Measurements from ENCODE around the gene GMDS.

The GMDS gene

GRCh38 chr6:1739680-1740079 lies 505.7 kb downstream of the GMDS start:
- no peak overlapping the region for H3K14ac ChIP-seq (ENCODE audit: low read length in 2 of 2)
- H3K27me3 ChIP-seq (ENCODE audit: control insufficient read depth in 1 of 2, insufficient read depth in 1 of 2, low read length in 2 of 2) = no peaks in the 10 kb centered on the region
- H2BK15ac ChIP-seq (ENCODE audit: low read depth, poor library complexity, severe bottlenecking) = no peak overlapping the region
- H2AK5ac ChIP-seq (ENCODE audit: low read length, severe bottlenecking) = no peak overlapping the region
- no peaks in the 10 kb centered on the region for H3K36me3 ChIP-seq (ENCODE audit: control insufficient read depth in 1 of 2, insufficient read depth in 2 of 2, low read depth in 1 of 2, low read length in 2 of 2)
- no peak overlapping the region for H2BK120ac ChIP-seq (ENCODE audit: low read depth, low read length)
- no peak overlapping the region for H2BK5ac ChIP-seq (ENCODE audit: low read depth, low read length, poor library complexity, severe bottlenecking)
- 90% methylated on average over 2 of the region's 2 CpGs for WGBS
- H3K4ac ChIP-seq (ENCODE audit: low read depth in 1 of 2, low read length in 2 of 2) = no peak overlapping the region
- no peak overlapping the region for H3K27ac ChIP-seq (ENCODE audit: low read length, poor library complexity, severe bottlenecking)
- no peaks in the 10 kb centered on the region for H3K9me3 ChIP-seq (ENCODE audit: control insufficient read depth, low read length)
- no peak overlapping the region for H3K4me2 ChIP-seq (ENCODE audit: low read length, poor library complexity, severe bottlenecking)
- no peak overlapping the region for H3K4me3 ChIP-seq (ENCODE audit: insufficient read depth in 1 of 2, low read depth in 1 of 2, low read length in 2 of 2)
- no peaks in the 10 kb centered on the region for H3K79me1 ChIP-seq (replicated peaks; ENCODE audit: low read length, poor library complexity, severe bottlenecking)
- no peak overlapping the region for H2BK12ac ChIP-seq (ENCODE audit: low read length in 2 of 2)
- peaks cover 3% of the 10 kb centered on the region for H3K4me1 ChIP-seq (ENCODE audit: control insufficient read depth, insufficient read depth, low read depth, low read length)
- H2AFZ ChIP-seq (ENCODE audit: low read depth, low read length) = no peak overlapping the region
- H3K9ac ChIP-seq (ENCODE audit: low read length) = no peak overlapping the region
- H3K23ac ChIP-seq (ENCODE audit: low read length in 2 of 2) = no peak overlapping the region
- no peak for DNase-seq
- no peak overlapping the region for H3K18ac ChIP-seq (ENCODE audit: low read depth in 1 of 2, low read length in 2 of 2)
- H4K91ac ChIP-seq (ENCODE audit: low read length) = no peak overlapping the region
- H4K8ac ChIP-seq (ENCODE audit: low read length) = no peak overlapping the region

GRCh38 chr6:1739220-1739619 lies 506.2 kb downstream of the GMDS start:
- no peak overlapping the region for H2BK12ac ChIP-seq (ENCODE audit: low read length in 2 of 2)
- H3K27me3 ChIP-seq (ENCODE audit: control insufficient read depth in 1 of 2, insufficient read depth in 1 of 2, low read length in 2 of 2) = no peaks in the 10 kb centered on the region
- no peaks in the 10 kb centered on the region for H3K79me1 ChIP-seq (replicated peaks; ENCODE audit: low read length, poor library complexity, severe bottlenecking)
- no peak overlapping the region for H3K4me3 ChIP-seq (ENCODE audit: insufficient read depth in 1 of 2, low read depth in 1 of 2, low read length in 2 of 2)
- no peak overlapping the region for H4K8ac ChIP-seq (ENCODE audit: low read length)
- H3K4me1 ChIP-seq (ENCODE audit: control insufficient read depth, insufficient read depth, low read depth, low read length) = no peaks in the 10 kb centered on the region
- H3K14ac ChIP-seq (ENCODE audit: low read length in 2 of 2) = no peak overlapping the region
- DNase-seq = no peak
- no peak overlapping the region for H3K27ac ChIP-seq (ENCODE audit: low read length, poor library complexity, severe bottlenecking)
- H2BK120ac ChIP-seq (ENCODE audit: low read depth, low read length) = no peak overlapping the region
- no peak overlapping the region for H2AK5ac ChIP-seq (ENCODE audit: low read length, severe bottlenecking)
- no peak overlapping the region for H3K9ac ChIP-seq (ENCODE audit: low read length)
- no peak overlapping the region for H2AFZ ChIP-seq (ENCODE audit: low read depth, low read length)
- H3K4ac ChIP-seq (ENCODE audit: low read depth in 1 of 2, low read length in 2 of 2) = no peak overlapping the region
- no peak overlapping the region for H2BK5ac ChIP-seq (ENCODE audit: low read depth, low read length, poor library complexity, severe bottlenecking)
- H3K36me3 ChIP-seq (ENCODE audit: control insufficient read depth in 1 of 2, insufficient read depth in 2 of 2, low read depth in 1 of 2, low read length in 2 of 2) = no peaks in the 10 kb centered on the region
- H4K91ac ChIP-seq (ENCODE audit: low read length) = no peak overlapping the region
- no peak overlapping the region for H3K4me2 ChIP-seq (ENCODE audit: low read length, poor library complexity, severe bottlenecking)
- H2BK15ac ChIP-seq (ENCODE audit: low read depth, poor library complexity, severe bottlenecking) = no peak overlapping the region
- H3K9me3 ChIP-seq (ENCODE audit: control insufficient read depth, low read length) = no peaks in the 10 kb centered on the region
- H3K18ac ChIP-seq (ENCODE audit: low read depth in 1 of 2, low read length in 2 of 2) = no peak overlapping the region
- no peak overlapping the region for H3K23ac ChIP-seq (ENCODE audit: low read length in 2 of 2)
- 95% methylated on average over 9 of the region's 9 CpGs for WGBS

DNA sequence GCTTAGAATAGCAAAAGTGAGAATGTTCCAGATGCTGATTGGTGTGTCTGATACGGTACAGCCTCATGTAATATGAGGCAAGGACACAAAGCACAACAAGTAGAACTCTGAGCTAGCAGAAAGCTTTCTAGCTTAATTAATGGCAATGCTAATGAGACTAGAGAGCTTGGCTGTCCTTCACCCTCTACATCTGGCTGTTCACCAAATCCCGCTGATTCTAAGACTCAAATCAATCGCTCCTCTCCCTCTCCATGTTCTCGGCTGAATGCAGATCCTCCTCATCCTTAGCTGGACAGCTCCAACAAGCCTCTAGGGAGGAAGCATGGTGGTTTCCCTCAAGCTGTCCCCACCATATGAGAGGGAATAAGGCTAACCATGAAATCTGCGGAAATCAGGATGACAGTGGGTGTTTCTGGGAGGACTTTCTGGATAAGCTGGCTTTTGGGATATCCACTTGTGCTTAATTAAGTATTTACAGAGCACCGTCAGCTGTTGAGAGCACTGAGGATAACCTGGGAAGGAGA lies 506.8 kb downstream of the GMDS start:
- no peak overlapping the region for H2BK5ac ChIP-seq (ENCODE audit: low read depth, low read length, poor library complexity, severe bottlenecking)
- no peak overlapping the region for H2BK12ac ChIP-seq (ENCODE audit: low read length in 2 of 2)
- no peak overlapping the region for H3K4me2 ChIP-seq (ENCODE audit: low read length, poor library complexity, severe bottlenecking)
- H3K9me3 ChIP-seq (ENCODE audit: control insufficient read depth, low read length) = no peaks in the 10 kb centered on the region
- H2BK15ac ChIP-seq (ENCODE audit: low read depth, poor library complexity, severe bottlenecking) = no peak overlapping the region
- no peak overlapping the region for H3K4me3 ChIP-seq (ENCODE audit: insufficient read depth in 1 of 2, low read depth in 1 of 2, low read length in 2 of 2)
- H2BK120ac ChIP-seq (ENCODE audit: low read depth, low read length) = no peak overlapping the region
- no peak overlapping the region for H3K27ac ChIP-seq (ENCODE audit: low read length, poor library complexity, severe bottlenecking)
- no peak overlapping the region for H3K14ac ChIP-seq (ENCODE audit: low read length in 2 of 2)
- H3K18ac ChIP-seq (ENCODE audit: low read depth in 1 of 2, low read length in 2 of 2) = no peak overlapping the region
- 94% methylated on average over 5 of the region's 6 CpGs for WGBS
- H4K8ac ChIP-seq (ENCODE audit: low read length) = no peak overlapping the region
- no peak overlapping the region for H3K9ac ChIP-seq (ENCODE audit: low read length)
- H3K79me1 ChIP-seq (replicated peaks; ENCODE audit: low read length, poor library complexity, severe bottlenecking) = no peaks in the 10 kb centered on the region
- H3K4ac ChIP-seq (ENCODE audit: low read depth in 1 of 2, low read length in 2 of 2) = no peak overlapping the region
- no peak overlapping the region for H2AK5ac ChIP-seq (ENCODE audit: low read length, severe bottlenecking)
- no peak overlapping the region for H2AFZ ChIP-seq (ENCODE audit: low read depth, low read length)
- H4K91ac ChIP-seq (ENCODE audit: low read length) = no peak overlapping the region
- no peaks in the 10 kb centered on the region for H3K36me3 ChIP-seq (ENCODE audit: control insufficient read depth in 1 of 2, insufficient read depth in 2 of 2, low read depth in 1 of 2, low read length in 2 of 2)
- DNase-seq = no peak
- no peak overlapping the region for H3K23ac ChIP-seq (ENCODE audit: low read length in 2 of 2)
- H3K27me3 ChIP-seq (ENCODE audit: control insufficient read depth in 1 of 2, insufficient read depth in 1 of 2, low read length in 2 of 2) = no peaks in the 10 kb centered on the region
- no peaks in the 10 kb centered on the region for H3K4me1 ChIP-seq (ENCODE audit: control insufficient read depth, insufficient read depth, low read depth, low read length)

- no peak for DNase-seq
- H2BK120ac ChIP-seq (ENCODE audit: low read depth, low read length) = no peak overlapping the region
- no peak overlapping the region for H2BK15ac ChIP-seq (ENCODE audit: low read depth, poor library complexity, severe bottlenecking)
- no peaks in the 10 kb centered on the region for H3K4me1 ChIP-seq (ENCODE audit: control insufficient read depth, insufficient read depth, low read depth, low read length)
- no peak overlapping the region for H2AK5ac ChIP-seq (ENCODE audit: low read length, severe bottlenecking)
- H2AFZ ChIP-seq (ENCODE audit: low read depth, low read length) = no peak overlapping the region
- no peak overlapping the region for H3K4me3 ChIP-seq (ENCODE audit: insufficient read depth in 1 of 2, low read depth in 1 of 2, low read length in 2 of 2)
- no peak overlapping the region for H3K9ac ChIP-seq (ENCODE audit: low read length)
- H3K27ac ChIP-seq (ENCODE audit: low read length, poor library complexity, severe bottlenecking) = no peak overlapping the region
- no peak overlapping the region for H3K4me2 ChIP-seq (ENCODE audit: low read length, poor library complexity, severe bottlenecking)
- no peak overlapping the region for H3K18ac ChIP-seq (ENCODE audit: low read depth in 1 of 2, low read length in 2 of 2)
- no peaks in the 10 kb centered on the region for H3K9me3 ChIP-seq (ENCODE audit: control insufficient read depth, low read length)
- no peaks in the 10 kb centered on the region for H3K27me3 ChIP-seq (ENCODE audit: control insufficient read depth in 1 of 2, insufficient read depth in 1 of 2, low read length in 2 of 2)
- H2BK12ac ChIP-seq (ENCODE audit: low read length in 2 of 2) = no peak overlapping the region
- H3K4ac ChIP-seq (ENCODE audit: low read depth in 1 of 2, low read length in 2 of 2) = no peak overlapping the region
- no peak overlapping the region for H4K8ac ChIP-seq (ENCODE audit: low read length)
- no peak overlapping the region for H4K91ac ChIP-seq (ENCODE audit: low read length)
- peak overlapping the region in 1 of 2 experiments; percentile 49 for H3K14ac ChIP-seq (ENCODE audit: low read length in 2 of 2)
- no peaks in the 10 kb centered on the region for H3K36me3 ChIP-seq (ENCODE audit: control insufficient read depth in 1 of 2, insufficient read depth in 2 of 2, low read depth in 1 of 2, low read length in 2 of 2)
- no peak overlapping the region for H3K23ac ChIP-seq (ENCODE audit: low read length in 2 of 2)
- no peaks in the 10 kb centered on the region for H3K79me1 ChIP-seq (replicated peaks; ENCODE audit: low read length, poor library complexity, severe bottlenecking)
- WGBS = 87% methylated on average over 6 of the region's 6 CpGs
- no peak overlapping the region for H2BK5ac ChIP-seq (ENCODE audit: low read depth, low read length, poor library complexity, severe bottlenecking)
These were observed 507.7 kb downstream of the GMDS start for GRCh38 chr6:1737463-1738311.

All from mesenchymal stem cell (in vitro differentiated cells and primary cell).